Sigmoid colon (tissue), 4 donors: ENCODE data around the gene PLAC9.

ENCODE experiments used
- CTCF ChIP-seq, 4 experiments: fragments of 450-650 bp in 3 of 4; fragments of 200-600 bp in 1 of 4; IDR thresholded peaks; one replicate each; pipeline ENCODE4 v1.5.1; 2016 to 2019; ENCODE audit warnings: antibody characterized with exemption in 4 of 4, mild to moderate bottlenecking in 3 of 4, moderate library complexity in 2 of 4
- EP300 ChIP-seq, 4 donors: sonication (generic); formaldehyde crosslinking; IDR thresholded peaks; one replicate each; pipeline ENCODE4 v1.6.1; 2017; ENCODE audit warnings: antibody characterized with exemption in 4 of 4
- POLR2A ChIP-seq, 2 donors: fragments of 450-650 bp; IDR thresholded peaks; one replicate each; pipeline ENCODE4 v1.6.1; 2016; ENCODE audit warnings: antibody characterized with exemption in 2 of 2, mild to moderate bottlenecking in 2 of 2, moderate library complexity in 2 of 2

- TF ChIP-seq CTCF (IDR thresholded peaks at IDR 0.05) = no peak
- TF ChIP-seq POLR2A (IDR thresholded peaks at IDR 0.05) = no peak
- TF ChIP-seq EP300 (IDR thresholded peaks at IDR 0.05) = no peak
Measured at GRCh38 chr10:80133206-80133605, 676 bp downstream of the PLAC9 start.
